Neural crest cell (in vitro differentiated cells): Measurements from ENCODE around the gene SEMA3B. TPM values are rescaled to one million over a fixed set of nuclear protein-coding genes. Genes with fewer than 3 reads are reported as not detected.

ENCODE experiments used
- DNase-seq: peaks from one replicate; pipeline ENCODE4 v3.0.0; 2021; ENCODE audit warnings: low read depth, mixed read lengths, low spot score
- H3K27ac Mint-ChIP-seq: one replicate; pipeline ENCODE4 v1.8.0; 2021; ENCODE audit warnings: mild to moderate bottlenecking, mixed read lengths; ENCODE audit not compliant: unreplicated experiment
- H3K27me3 Mint-ChIP-seq: 2 replicates; pipeline ENCODE4 v1.8.0; 2021; ENCODE audit warnings: low read depth, mild to moderate bottlenecking, mixed read lengths
- H3K36me3 Mint-ChIP-seq: 2 replicates; pipeline ENCODE4 v1.8.0; 2021; ENCODE audit warnings: low read depth, mild to moderate bottlenecking, mixed read lengths
- H3K4me1 Mint-ChIP-seq: 2 replicates; pipeline ENCODE4 v1.8.0; 2021; ENCODE audit warnings: mixed read lengths
- H3K4me3 Mint-ChIP-seq: one replicate; pipeline ENCODE4 v1.8.0; 2021; ENCODE audit warnings: mild to moderate bottlenecking, mixed read lengths
- H3K9me3 Mint-ChIP-seq: 2 replicates; pipeline ENCODE4 v1.8.0; 2021; ENCODE audit warnings: mixed read lengths
- total RNA-seq: library from RNA; stranded (reverse); gene quantifications from 2 replicates; pipeline ENCODE4 v1.2.1, GENCODE V29; 2021
- TF ChIP-seq, protein P1 (sequence below): fragments of 200-600 bp; sonication (generic); conservative IDR thresholded peaks from 2 replicates; pipeline ENCODE4 v1.5.0; 2021; ENCODE audit warnings: antibody characterized with exemption, mild to moderate bottlenecking

Gene SEMA3B
- total RNA-seq, 1 donor from 2014 or later, result 2.9 TPM

DNA sequence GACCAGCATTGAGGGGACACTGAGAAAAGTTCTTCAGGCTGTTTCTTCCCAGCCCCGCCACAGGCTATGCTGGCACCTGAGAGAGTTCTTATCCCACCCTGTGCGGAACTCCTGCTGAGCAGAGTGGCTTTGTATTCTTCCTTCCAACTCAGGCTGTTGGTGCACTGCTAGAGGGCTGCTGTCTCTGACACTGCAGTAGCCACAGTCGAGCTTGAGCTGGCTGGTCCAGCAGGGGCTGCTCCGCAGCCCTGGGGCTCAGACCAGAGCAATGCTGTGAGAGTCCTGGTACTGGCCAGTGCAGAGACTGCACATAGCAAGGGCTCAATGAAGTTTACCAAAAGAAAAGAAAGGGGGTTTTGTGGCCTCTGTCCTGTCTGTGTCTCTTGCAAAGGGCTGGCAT lies 29.3 kb upstream of the SEMA3B start:
- Mint-ChIP-seq H3K4me3 (peak overlapping the region; percentile 98), H3K36me3 (no peaks in the 10 kb centered on the region), H3K4me1 (peaks cover 75% of the 10 kb centered on the region), H3K27me3 (peaks cover 3% of the 10 kb centered on the region), H3K27ac (peak overlapping the region; percentile 84), H3K9me3 (no peaks in the 10 kb centered on the region)
- DNase-seq, result no peak
- TF ChIP-seq, protein P1, sequence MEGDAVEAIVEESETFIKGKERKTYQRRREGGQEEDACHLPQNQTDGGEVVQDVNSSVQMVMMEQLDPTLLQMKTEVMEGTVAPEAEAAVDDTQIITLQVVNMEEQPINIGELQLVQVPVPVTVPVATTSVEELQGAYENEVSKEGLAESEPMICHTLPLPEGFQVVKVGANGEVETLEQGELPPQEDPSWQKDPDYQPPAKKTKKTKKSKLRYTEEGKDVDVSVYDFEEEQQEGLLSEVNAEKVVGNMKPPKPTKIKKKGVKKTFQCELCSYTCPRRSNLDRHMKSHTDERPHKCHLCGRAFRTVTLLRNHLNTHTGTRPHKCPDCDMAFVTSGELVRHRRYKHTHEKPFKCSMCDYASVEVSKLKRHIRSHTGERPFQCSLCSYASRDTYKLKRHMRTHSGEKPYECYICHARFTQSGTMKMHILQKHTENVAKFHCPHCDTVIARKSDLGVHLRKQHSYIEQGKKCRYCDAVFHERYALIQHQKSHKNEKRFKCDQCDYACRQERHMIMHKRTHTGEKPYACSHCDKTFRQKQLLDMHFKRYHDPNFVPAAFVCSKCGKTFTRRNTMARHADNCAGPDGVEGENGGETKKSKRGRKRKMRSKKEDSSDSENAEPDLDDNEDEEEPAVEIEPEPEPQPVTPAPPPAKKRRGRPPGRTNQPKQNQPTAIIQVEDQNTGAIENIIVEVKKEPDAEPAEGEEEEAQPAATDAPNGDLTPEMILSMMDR, result no peak

DNA sequence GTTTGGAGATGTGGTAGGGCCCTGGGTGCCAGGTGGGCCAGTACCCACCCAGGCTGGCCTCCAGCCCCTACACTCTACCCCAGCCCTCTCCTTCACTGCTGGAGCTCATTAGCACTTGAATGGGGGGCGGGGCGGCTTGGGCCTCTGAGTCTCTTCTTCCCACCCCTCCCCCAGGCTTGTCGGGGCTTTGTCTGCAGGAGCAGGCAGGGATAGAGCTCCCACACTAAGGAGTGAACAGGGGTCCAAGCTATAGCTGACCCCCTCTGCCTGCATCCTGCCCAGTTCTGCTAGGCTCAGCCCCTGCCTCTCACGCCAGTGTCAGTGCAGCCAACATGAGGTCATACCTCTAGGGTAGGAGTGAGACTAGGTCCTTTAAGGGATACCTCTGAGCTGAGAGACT lies 27.8 kb upstream of the SEMA3B start:
- H3K4me1 Mint-ChIP-seq, result peaks cover 81% of the 10 kb centered on the region
- peak overlapping the region; percentile 98 for H3K27ac Mint-ChIP-seq
- no peaks in the 10 kb centered on the region for H3K9me3 Mint-ChIP-seq
- no peaks in the 10 kb centered on the region for H3K36me3 Mint-ChIP-seq
- peak; percentile 80 for DNase-seq
- no peaks in the 10 kb centered on the region for H3K27me3 Mint-ChIP-seq
- peak overlapping the region; percentile 89 for H3K4me3 Mint-ChIP-seq
- TF ChIP-seq, protein P1, result no peak

GRCh38 chr3:50241713-50242380 lies 27.1 kb upstream of the SEMA3B start:
- TF ChIP-seq, protein P1, result no peak
- H3K4me3 Mint-ChIP-seq, result peak overlapping the region; percentile 89
- peaks cover 82% of the 10 kb centered on the region for H3K4me1 Mint-ChIP-seq
- H3K27me3 Mint-ChIP-seq, result no peaks in the 10 kb centered on the region
- H3K36me3 Mint-ChIP-seq, result no peaks in the 10 kb centered on the region
- H3K27ac Mint-ChIP-seq, result peak overlapping the region; percentile 98
- DNase-seq, result no peak
- no peaks in the 10 kb centered on the region for H3K9me3 Mint-ChIP-seq

- TF ChIP-seq, protein P1, result no peak
- Mint-ChIP-seq H3K27me3 (no peaks in the 10 kb centered on the region), H3K27ac (peak overlapping the region; percentile 71), H3K4me1 (peaks cover 82% of the 10 kb centered on the region), H3K4me3 (peak overlapping the region; percentile 68), H3K36me3 (no peaks in the 10 kb centered on the region), H3K9me3 (no peaks in the 10 kb centered on the region)
- no peak for DNase-seq
Measured at GRCh38 chr3:50242381-50242770, 26.6 kb upstream of the SEMA3B start.

GRCh38 chr3:50242851-50243542 lies 25.9 kb upstream of the SEMA3B start:
- peak overlapping the region; percentile 68 for H3K4me3 Mint-ChIP-seq
- TF ChIP-seq, protein P1, result no peak
- no peak for DNase-seq

More at GRCh38 chr3:50242851-50243542, 25.9 kb upstream of the SEMA3B start:
- H3K27ac Mint-ChIP-seq, result peak overlapping the region; percentile 71
- no peaks in the 10 kb centered on the region for H3K36me3 Mint-ChIP-seq
- H3K9me3 Mint-ChIP-seq, result no peaks in the 10 kb centered on the region
- peaks cover 78% of the 10 kb centered on the region for H3K4me1 Mint-ChIP-seq
- H3K27me3 Mint-ChIP-seq, result no peaks in the 10 kb centered on the region
